Cortex of kidney (tissue), 1 donor: ENCODE measurements around the gene RARRES1.

Source experiments
- DNase-seq: peaks from one replicate; lab custom pipeline; 2025; lab: John Stamatoyannopoulos, UW

RARRES1 gene

DNA sequence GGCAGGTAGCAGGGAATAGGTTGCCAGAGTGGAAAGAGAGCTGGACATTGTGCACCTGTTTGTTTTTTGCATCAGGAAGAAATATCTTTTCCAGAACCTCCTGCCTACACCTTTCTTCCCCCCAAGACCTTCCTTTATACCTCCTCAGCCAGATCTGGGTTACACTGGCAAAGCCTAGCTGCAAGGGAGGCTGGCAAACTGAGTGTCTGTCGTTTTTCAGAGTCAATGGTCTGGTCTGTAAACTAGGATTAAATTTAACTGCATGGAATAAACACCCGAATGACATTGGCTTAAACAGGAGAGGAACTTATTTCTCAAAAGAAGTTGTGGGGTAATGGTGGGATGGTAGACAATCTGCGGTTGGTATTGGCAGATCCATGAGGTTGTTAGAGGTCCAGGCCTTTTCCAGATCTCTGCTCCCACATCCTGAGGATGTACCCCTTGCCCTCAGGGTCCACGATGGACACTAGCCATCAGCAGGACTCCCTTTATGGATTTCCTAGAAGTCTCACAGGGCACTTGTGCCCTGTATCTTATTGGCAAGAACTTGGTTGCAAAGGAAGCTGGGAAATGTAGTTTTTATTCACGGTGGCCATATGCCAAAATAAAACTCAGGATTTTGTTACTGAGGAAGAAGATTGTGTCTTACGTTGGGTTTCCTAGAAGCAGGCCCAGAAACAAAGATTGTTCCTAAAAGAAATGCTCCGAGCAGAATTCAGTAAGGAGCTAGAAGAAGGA, 3.2 kb upstream of the RARRES1 start:
- no peak for DNase-seq

DNA sequence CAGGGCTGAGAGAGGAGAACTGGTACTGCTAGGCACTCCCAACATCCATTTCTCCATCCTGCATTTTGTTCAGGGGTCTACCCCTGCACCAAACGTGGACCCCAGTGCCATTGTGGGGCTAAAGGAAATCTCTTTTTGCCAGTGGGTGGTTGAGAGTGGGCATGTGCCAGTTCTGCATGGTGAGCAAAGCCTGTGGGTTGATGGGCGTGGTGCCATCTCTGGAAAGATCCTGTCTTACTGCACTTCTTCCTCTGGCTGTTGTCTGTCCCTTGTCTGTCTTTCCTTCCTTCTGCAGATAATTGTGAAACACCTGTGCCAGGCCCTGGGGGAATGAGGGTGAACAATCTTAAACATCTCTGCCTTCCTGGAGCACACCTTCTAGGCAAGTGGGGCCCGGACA, 1.4 kb upstream of the RARRES1 start:
- DNase-seq, result no peak

DNA sequence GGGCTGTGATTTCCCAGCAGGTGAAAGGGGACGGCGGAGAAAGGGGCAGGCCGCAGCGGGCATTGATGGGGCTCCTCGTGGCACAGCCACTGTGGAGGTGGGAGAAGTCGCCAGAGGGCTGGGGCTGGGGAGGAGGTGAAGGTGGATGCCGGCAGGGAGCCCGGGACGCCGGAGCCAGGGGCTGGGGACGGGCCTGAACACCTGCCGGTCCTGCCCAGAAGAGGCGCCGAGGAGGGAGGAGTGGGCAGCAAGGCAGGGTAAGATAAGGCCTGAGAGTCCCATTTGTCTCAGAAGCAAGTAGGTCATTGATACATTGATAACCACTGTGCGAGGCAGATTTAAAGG, 571 bp upstream of the RARRES1 start:
- DNase-seq, result no peak

GRCh38 chr3:158731486-158731885, 771 bp downstream of the RARRES1 start:
- no peak for DNase-seq

DNA sequence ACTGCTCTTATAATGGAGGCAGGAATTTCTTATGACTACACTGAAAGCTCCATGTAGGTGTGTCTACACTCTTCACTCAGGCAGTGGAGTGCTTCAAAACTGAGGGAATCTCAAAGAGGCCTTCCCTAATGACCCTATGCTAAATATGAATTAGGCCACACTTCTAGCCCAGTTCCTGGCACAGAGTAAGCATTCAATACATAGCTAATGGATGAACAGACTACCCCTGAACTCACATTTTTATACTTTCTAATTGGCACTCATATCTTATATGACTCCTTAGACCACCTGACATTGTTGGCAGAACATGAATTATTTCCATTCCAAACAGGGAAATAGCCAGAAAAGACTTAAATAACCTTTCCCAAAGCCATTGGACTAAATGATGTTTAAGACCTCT, 3.4 kb downstream of the RARRES1 start:
- DNase-seq, result no peak

DNA sequence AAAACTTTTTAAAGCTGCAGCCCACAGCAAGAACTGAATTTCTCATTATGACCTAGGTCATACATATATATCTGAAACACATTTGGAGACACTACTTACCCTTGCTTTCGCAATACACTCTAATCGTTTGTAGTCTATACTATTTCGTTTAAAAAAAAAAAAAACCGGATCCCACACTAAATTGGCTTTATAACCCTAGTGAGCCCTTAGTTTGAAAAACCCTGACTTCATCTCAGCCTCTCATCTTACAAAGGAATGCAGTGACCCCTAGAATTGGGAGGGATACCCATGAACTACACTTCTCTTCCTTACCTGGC, 4.2 kb downstream of the RARRES1 start:
- DNase-seq, result no peak

DNA sequence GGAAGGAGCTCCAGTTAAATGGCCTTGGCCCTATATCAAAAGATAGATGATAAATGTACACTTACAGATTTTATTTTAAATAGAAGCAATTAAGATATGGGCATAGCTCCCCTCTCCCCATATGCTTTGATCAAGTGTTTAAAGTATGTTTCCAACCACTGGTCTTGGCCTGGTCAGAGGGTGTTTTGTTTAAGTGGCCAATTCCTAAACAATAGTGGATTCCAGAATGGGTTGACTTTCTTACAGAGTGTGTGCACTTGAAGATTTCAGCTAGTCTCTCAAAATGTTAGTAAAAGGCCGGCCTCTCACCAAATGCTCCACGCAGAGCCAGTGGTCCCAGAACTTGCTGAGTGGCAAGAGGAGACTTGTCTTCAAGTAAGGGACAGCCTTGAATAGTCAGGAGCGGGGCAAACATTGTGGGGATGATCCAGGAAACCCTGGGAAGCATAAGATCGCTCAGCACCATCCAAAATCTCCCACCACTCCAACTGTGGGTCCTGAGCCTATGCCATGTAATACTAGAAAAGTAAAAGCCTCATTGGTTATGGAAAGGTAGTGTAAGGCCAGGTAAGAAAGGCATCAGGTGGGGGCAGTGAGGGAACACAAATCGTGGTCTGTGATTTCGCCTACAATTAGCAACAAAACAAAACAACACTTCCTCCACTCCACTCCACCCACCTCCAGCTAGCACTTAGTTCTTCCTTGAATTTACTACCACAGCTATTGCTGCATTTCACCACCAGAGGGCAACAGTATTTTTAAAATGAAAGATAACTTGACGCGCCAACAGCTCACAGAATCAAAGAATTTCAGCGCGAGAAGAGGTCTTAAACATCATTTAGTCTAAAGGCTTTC, 4.8 kb downstream of the RARRES1 start:
- DNase-seq, result no peak

DNA sequence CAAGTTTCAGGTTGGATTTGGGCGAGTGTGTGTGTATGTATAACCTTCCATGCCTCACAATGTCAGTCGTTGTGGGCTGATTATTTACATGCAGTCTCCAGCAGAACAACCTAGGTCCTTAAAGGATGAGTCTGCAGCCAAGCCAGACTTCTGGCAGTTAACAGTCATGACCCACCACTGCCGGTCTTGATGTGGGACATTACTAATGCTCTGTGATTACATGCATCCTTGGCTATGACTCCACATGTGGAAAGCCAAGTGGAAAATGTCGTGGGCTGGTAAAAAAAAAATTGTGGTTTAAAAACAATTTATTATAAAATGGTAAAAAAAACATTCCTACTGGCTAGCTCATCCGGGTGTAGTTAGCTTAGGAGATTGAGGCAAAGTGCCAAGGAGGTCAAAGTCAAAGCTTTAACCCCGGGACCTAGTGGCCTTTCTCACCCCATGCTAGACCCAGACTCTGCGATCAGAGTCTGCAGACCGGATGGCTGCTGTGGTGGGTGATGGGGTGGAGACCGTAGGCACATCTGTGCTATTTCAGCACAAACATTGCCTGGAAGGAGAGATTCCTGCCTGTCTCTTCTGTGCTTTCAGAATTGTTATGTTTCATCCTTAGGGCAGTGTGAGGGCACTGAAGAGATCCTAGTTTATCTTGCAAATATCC, 6.8 kb downstream of the RARRES1 start:
- no peak for DNase-seq

- DNase-seq, result no peak
Observed at GRCh38 chr3:158723991-158724390, 8.3 kb downstream of the RARRES1 start.

- no peak for DNase-seq
Observed at GRCh38 chr3:158722108-158722507, 10.1 kb downstream of the RARRES1 start.

DNA sequence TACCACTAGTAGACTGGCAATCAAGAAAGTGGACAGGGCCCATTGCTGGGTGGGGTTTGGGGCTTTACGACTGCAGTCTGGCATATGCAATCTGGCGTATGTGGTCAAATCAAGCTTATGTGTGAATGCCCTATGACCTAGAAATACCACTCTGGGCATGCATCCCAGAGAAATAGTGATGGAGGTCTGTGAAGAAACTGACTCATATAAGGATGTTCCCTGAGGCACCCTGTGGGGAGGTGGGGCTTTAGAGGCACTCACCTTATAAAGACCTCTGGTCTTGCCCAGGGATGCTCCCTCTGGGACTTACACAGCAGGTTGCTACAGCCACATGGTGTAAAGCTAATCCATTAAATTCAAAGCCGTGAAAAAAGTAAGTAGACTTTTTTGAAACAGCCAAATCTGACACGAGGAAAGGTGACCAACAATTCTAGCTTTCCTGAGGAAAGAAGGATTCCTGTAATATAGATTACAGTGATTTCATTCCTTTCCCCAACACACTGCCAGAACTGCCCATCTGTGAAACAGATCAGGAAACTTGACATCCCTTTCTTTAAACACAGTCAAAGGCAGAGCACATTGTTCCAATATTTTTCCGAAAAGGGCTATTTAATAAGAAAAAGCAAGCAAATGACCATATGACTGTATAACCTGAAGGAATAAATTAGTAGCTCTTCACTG, 13.6 kb downstream of the RARRES1 start:
- DNase-seq, result no peak

GRCh38 chr3:158717576-158717975, 14.7 kb downstream of the RARRES1 start:
- no peak for DNase-seq

DNA sequence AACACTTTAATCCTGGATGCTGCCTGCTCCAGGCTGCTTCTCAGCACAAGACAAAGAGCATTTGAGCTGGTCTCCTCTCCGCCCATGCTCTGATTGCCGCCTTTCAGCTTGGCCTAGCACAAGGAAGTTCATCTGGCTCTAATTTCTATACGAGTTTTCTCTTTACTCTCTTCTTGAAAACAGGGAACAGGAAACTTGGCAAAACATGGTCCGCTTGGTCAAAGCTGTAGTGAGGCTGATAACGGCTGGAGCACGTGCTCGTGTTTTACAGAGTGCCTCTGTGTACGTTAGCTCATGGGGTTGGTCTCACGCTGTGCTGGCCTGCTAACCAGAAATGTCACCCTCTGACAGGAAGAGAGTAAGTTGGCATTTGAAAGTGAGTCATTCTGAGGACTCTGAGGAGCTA, 19.2 kb downstream of the RARRES1 start:
- DNase-seq, result no peak

DNA sequence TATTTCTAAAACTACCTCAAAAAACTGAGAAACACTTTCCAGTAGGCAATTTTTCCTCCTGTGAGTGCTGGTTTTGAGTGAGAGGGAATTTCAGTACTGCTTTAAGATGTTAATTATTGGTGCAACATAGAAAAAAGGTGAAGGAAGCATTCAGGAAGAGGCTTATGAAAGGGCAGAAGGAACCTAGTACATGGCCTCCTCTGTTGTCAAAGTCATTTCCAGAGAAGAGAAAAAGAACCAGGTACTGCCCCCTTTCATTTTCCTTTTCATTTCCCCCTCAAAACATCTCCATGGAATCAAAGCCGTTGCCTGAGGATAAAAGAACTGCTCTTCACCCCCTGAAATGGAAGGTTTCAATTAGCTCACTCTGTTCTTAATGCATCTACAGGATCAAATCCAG, 19.8 kb downstream of the RARRES1 start:
- no peak for DNase-seq

DNA sequence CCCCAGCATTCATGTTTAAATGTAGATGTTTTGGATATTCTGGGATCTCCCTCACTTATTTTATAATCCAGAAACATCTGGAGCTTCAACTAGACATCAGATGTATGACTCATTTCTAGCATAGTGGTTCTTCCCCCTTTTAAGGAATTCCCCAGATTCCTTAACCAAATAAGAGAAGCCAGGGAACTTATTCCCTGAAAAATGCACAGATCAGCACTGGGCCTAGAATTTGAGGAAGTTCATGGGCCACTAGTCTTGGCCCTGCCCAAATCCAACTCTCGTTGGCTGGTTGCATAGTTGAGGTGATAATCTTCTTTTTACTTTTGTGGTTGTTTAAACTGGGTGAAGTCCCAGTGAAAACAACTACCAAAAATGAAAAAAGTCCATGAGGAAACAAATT, 20.4 kb downstream of the RARRES1 start:
- DNase-seq, result no peak

- no peak for DNase-seq
Observed at GRCh38 chr3:158710601-158711000, 21.7 kb downstream of the RARRES1 start.

DNA sequence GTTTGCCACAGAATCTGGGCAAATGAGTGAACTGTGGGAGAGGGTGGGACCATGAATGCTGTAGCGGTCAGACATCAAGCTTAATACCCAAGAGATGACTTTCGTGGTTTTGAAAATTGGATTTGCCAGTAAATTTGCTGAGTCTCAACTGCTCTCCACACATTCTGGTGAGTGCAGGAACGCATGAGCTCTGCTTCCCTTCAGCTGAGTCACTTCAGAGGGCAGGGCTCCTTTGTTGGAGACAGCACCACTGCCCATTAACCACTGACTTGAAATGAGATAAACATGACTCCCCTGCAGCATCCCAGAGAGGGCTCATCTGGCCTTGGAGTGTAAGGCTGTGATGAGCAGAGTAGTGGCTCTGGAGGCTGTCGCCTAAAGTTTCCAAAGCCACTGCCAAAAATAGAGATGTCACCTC, 22.6 kb downstream of the RARRES1 start:
- no peak for DNase-seq

GRCh38 chr3:158703566-158703965, 28.7 kb downstream of the RARRES1 start:
- no peak for DNase-seq

DNA sequence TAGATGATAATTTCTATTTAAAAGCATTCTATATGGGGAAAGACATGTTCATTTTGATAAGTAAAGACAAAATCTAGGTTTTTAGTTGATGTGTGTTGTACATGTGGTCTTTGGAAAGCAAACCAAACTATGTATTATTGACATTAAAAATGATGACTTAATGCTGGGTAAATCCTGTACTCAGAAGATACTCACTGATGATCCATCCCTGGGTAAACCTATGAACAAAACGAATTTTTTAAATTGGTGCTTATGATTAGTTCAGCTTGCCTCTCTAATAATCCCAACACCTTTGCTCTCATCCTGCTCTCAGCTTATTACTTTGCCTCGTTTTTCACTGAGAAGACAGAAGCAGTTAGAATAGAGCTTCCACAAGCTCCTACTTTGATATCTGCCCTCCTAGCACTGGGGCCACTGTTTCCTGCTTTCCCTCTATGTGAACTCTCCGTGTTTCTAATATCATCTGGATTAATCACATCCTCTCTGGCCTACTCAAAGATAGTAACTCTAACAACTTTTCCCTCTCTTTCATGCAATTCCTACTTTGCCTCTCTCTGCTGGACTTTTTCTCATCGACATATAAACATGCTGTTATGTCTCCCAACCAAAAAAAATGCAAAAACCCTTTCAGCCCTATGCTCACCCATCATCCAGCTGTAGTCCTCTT, 29.3 kb downstream of the RARRES1 start:
- DNase-seq, result no peak

DNA sequence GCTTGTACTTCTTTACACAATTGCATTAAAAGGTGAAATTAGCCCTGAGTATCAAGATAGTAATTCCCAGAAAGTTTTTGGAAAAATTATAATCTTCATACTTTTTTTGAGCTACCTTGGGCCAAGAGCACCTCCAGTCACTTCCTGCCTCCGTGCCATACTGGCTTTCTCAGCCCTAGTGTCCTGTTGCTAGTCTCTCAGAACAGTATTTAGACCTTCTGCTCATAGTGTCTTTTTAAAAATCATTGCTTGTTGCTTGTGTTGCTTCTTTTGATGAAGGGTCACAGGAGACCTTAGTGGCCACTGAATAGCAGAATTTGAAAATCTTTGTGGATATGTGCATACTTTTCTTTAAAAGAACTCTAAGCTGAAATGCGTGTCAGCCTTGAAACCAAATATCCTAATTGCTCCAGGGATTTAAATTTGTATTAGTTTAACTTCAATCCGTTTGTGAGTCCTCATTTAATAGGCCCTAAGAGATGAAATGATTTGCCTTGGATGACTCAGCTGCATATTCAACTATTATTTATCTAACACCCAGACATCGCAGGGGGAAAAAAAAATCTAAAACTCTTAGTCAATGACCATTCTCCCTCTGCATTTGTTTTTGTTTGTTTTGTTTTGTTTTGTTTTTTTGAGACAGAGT, 30.7 kb downstream of the RARRES1 start:
- DNase-seq, result no peak

GRCh38 chr3:158700559-158700958, 31.7 kb downstream of the RARRES1 start:
- no peak for DNase-seq

DNA sequence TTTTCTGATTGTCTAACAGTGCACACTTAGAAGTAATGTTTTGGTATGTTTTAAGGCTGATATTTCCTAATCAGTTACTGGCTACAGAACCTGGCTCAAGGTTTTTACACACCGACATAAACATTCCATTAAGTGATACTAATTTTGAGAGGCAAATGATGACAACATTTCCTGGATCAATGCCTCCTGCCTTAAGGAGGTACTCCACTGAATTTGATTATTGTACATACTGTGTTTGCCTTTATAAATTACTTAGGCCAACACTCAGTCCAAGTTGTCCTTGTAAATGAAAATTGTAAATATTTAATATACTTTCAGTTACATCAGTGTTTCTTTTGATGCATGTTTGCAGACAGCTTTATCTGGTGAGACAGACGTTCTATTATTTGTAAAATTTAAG, 35.6 kb downstream of the RARRES1 start:
- DNase-seq, result no peak
